ENCODE measurements around the gene CAPS. TPM values are rescaled to one million over a fixed set of nuclear protein-coding genes. Genes with fewer than 3 reads are reported as not detected.

CAPS gene
- polyA plus RNA-seq, 2 donors, result 8.0 to 18.7 TPM

DNA sequence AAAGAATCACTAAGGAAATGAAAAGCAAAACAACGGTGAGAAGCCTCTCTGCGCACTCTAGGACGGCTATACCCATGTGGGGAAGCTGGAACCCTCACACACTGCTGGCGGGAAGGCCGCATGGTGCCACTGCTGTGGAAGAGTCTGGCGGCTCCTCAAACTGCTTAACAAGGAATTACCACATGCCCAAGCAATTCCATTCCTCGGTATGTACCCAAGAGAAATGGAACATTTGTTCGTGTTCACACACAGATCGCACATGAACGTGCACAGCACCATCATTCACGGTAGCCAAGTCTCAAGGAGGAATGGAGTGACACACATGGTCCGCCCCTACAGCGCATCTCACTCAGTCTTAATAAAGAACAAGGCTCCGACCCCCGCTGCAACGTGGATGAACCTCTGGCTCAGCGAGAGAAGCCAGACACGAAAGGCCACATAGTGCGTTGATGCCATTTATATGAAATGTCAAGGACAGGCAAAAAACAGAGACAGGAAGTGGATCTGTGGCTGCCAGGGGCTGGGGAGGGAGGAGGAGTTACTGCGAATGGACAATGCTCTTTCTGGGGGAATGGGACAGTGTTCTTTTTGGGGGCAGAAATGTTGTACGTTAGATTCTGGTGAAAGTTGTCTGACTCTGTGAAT is 7.6 kb downstream of the CAPS start:
- Histone ChIP-seq H3K4me3 (ENCODE audit: low read depth in 1 of 2, low read length in 2 of 2) (no peak overlapping the region), H3K27ac (ENCODE audit: low read depth in 2 of 2, low read length in 1 of 2) (no peak overlapping the region), H3K9me3 (ENCODE audit: control insufficient read depth in 2 of 2, insufficient read depth in 1 of 2, low read depth in 1 of 2, low read length in 1 of 2) (no peaks in the 10 kb centered on the region), H3K27me3 (ENCODE audit: control insufficient read depth in 1 of 2, insufficient read depth in 2 of 2, low read length in 2 of 2) (no peaks in the 10 kb centered on the region), H3K4me1 (ENCODE audit: control insufficient read depth in 2 of 2, insufficient read depth in 2 of 2, low read length in 1 of 2) (peaks cover 0 to 2% of the 10 kb centered on the region in 2 donors), H3K36me3 (ENCODE audit: control insufficient read depth in 2 of 2, insufficient read depth in 2 of 2, low read length in 1 of 2) (peaks cover 6 to 64% of the 10 kb centered on the region in 2 donors)
- WGBS, 2 donors, result 89% methylated on average over 21 of the region's 21 CpGs

DNA sequence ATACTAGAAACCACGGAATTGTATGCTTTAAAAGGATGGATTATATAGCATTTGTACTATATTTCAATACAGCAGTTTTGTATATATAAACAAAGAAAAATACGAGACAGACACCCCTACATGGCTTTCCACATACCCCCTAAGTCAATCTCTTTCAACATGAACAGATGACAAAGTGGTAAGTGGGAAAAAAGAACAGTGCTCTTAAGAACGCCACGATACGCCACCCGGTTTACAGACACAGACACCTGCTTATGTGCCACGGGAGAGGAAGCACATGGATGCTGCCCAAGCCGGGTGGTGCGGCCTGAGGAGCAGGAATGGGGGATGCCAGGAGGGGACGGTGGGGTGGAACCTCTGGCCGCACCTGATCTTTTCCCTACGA is 8.1 kb downstream of the CAPS start:
- H3K27me3 ChIP-seq (ENCODE audit: control insufficient read depth in 1 of 2, insufficient read depth in 2 of 2, low read length in 2 of 2), result no peaks in the 10 kb centered on the region
- H3K4me3 ChIP-seq (ENCODE audit: low read depth in 1 of 2, low read length in 2 of 2), result no peak overlapping the region
- H3K9me3 ChIP-seq (ENCODE audit: control insufficient read depth in 2 of 2, insufficient read depth in 1 of 2, low read depth in 1 of 2, low read length in 1 of 2), result no peaks in the 10 kb centered on the region
- H3K36me3 ChIP-seq (ENCODE audit: control insufficient read depth in 2 of 2, insufficient read depth in 2 of 2, low read length in 1 of 2), result peaks cover 5 to 65% of the 10 kb centered on the region in 2 donors
- no peak overlapping the region for H3K27ac ChIP-seq (ENCODE audit: low read depth in 2 of 2, low read length in 1 of 2)
- 90 to 93% methylated on average over 12 of the region's 12 CpGs for WGBS, 2 donors
- H3K4me1 ChIP-seq (ENCODE audit: control insufficient read depth in 2 of 2, insufficient read depth in 2 of 2, low read length in 1 of 2), result peaks cover 0 to 2% of the 10 kb centered on the region in 2 donors

DNA sequence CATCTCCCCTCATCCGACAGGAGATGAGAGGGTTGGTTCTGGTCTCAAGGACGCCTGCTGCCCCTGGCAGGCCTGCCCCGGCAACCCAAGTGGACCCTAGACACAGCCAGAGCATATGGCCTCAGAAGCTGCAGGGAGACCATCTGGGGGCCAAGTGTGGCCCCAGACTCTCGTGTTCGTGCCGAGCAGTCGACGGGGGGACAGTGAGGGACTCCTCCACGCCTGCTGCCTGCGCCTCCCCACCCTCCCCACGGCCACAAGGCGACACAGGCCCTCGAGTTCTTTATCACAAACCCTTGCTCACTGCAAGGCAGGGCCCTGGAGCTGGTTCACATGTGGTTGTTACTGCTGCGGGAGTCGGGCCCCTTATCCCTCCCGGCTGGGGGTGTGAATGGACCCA is 9.3 kb downstream of the CAPS start:
- Histone ChIP-seq H3K4me3 (ENCODE audit: low read depth in 1 of 2, low read length in 2 of 2) (no peak overlapping the region), H3K27me3 (ENCODE audit: control insufficient read depth in 1 of 2, insufficient read depth in 2 of 2, low read length in 2 of 2) (no peaks in the 10 kb centered on the region), H3K36me3 (ENCODE audit: control insufficient read depth in 2 of 2, insufficient read depth in 2 of 2, low read length in 1 of 2) (peaks cover 5 to 63% of the 10 kb centered on the region in 2 donors), H3K4me1 (ENCODE audit: control insufficient read depth in 2 of 2, insufficient read depth in 2 of 2, low read length in 1 of 2) (peaks cover 0 to 2% of the 10 kb centered on the region in 2 donors), H3K27ac (ENCODE audit: low read depth in 2 of 2, low read length in 1 of 2) (no peak overlapping the region), H3K9me3 (ENCODE audit: control insufficient read depth in 2 of 2, insufficient read depth in 1 of 2, low read depth in 1 of 2, low read length in 1 of 2) (no peaks in the 10 kb centered on the region)
- WGBS, 2 donors, result 94 to 96% methylated on average over 15 to 16 of the region's 16 CpGs

DNA sequence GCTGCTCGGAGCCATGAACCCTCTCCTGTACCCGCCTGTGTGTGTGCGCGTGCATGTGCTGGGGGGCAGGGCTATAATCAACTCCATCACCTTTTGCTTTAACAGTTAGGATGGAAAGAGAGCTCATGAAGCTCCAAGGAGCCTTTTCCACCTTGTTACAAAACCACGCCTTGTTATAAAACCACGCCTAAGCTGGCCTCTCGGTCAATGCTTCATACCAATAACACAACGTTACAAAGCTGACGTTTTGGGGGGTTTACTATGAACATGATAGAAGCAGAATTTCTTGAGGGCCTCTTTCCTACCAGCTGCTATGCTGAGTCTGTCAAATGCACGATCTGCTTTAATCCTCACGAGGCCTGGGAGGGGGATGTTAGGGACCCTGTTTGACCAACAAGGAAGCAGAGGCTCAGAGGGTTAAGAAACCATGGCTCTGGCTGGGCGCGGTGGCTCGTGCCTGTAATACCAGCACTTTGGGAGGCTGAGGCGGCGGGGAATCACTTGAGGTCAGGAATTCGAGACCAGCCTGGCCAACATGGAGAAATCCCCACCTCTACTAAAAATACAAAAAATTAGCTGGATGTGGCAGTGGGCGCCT is 11.9 kb downstream of the CAPS start:
- H3K36me3 ChIP-seq (ENCODE audit: control insufficient read depth in 2 of 2, insufficient read depth in 2 of 2, low read length in 1 of 2), result peaks cover 5 to 59% of the 10 kb centered on the region in 2 donors
- peaks cover 0 to 2% of the 10 kb centered on the region in 2 donors for H3K4me1 ChIP-seq (ENCODE audit: control insufficient read depth in 2 of 2, insufficient read depth in 2 of 2, low read length in 1 of 2)
- H3K9me3 ChIP-seq (ENCODE audit: control insufficient read depth in 2 of 2, insufficient read depth in 1 of 2, low read depth in 1 of 2, low read length in 1 of 2), result no peaks in the 10 kb centered on the region
- WGBS, 2 donors, result 84 to 87% methylated on average over 18 of the region's 18 CpGs
- H3K4me3 ChIP-seq (ENCODE audit: low read depth in 1 of 2, low read length in 2 of 2), result no peak overlapping the region
- H3K27me3 ChIP-seq (ENCODE audit: control insufficient read depth in 1 of 2, insufficient read depth in 2 of 2, low read length in 2 of 2), result no peaks in the 10 kb centered on the region
- H3K27ac ChIP-seq (ENCODE audit: low read depth in 2 of 2, low read length in 1 of 2), result peak overlapping the region; percentile 22 to 32

DNA sequence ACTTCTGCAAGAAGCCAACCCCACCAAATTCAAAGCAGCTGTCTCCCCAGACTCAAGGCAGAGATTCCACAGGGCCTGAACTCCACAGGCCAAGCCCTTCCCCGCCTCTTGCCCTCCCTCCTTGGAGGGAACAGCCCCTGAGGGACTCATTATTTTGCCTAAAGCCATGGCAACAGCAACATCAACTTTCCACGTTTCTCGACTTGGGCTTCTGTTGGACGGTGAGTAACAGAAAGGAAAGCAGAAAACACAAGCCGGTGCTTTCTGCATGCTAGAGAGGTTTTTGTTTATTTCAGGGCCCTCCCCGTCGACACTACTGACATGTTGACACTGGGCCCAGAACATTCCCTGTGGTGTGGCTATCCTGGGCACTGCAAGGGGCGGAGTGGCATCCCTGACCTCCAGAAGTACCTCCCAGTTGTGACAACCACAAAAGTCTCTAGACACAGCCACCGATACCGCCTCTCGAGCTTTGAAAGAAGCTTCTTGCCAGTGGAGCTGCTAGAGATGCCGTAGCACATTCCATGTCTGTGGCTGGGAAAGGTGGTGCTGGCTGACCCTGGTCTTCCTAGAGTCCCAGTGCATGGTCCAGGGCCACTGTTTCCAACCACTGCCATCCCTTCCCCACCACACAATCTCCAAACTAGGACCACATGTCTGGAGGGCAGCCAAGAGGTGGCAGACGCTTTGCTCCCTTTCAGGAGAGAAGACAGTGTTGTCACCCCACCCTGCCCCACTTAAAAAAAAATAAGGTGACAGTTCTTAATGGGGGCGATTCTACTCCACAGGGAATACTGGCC is 12.8 kb downstream of the CAPS start:
- 61 to 62% methylated on average over 14 of the region's 14 CpGs for WGBS, 2 donors

DNA sequence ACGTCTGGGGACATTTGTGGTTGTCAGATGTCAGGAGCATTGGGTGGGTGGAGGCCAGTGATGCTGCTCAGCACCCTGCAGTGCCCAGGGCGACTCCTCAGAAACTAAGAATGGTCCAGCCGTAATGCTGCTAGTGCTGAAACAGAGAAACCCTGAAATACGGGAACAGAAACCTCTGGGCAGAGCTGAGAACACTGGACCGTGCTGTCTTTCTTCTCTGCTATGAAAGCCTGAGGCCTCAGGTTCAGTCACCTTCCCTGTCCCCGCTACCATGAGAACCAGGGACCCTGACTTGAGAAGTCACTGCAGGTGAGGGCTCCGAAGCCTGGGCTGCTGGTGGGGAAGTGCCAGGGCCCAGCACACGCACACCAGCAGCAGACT is 13.4 kb downstream of the CAPS start:
- Histone ChIP-seq H3K4me1 (ENCODE audit: control insufficient read depth in 2 of 2, insufficient read depth in 2 of 2, low read length in 1 of 2) (peaks cover 0 to 2% of the 10 kb centered on the region in 2 donors), H3K36me3 (ENCODE audit: control insufficient read depth in 2 of 2, insufficient read depth in 2 of 2, low read length in 1 of 2) (peaks cover 11 to 57% of the 10 kb centered on the region in 2 donors), H3K4me3 (ENCODE audit: low read depth in 1 of 2, low read length in 2 of 2) (no peak overlapping the region), H3K27ac (ENCODE audit: low read depth in 2 of 2, low read length in 1 of 2) (peak overlapping the region; percentile 26 to 66), H3K9me3 (ENCODE audit: control insufficient read depth in 2 of 2, insufficient read depth in 1 of 2, low read depth in 1 of 2, low read length in 1 of 2) (no peaks in the 10 kb centered on the region), H3K27me3 (ENCODE audit: control insufficient read depth in 1 of 2, insufficient read depth in 2 of 2, low read length in 2 of 2) (no peaks in the 10 kb centered on the region)
- WGBS, 2 donors, result 80 to 82% methylated on average over 8 of the region's 8 CpGs

More for the DNA sequence above, 12.8 kb downstream of the CAPS start:
- no peak overlapping the region for H3K4me3 ChIP-seq (ENCODE audit: low read depth in 1 of 2, low read length in 2 of 2)
- H3K27me3 ChIP-seq (ENCODE audit: control insufficient read depth in 1 of 2, insufficient read depth in 2 of 2, low read length in 2 of 2), result no peaks in the 10 kb centered on the region
- H3K36me3 ChIP-seq (ENCODE audit: control insufficient read depth in 2 of 2, insufficient read depth in 2 of 2, low read length in 1 of 2), result peaks cover 8 to 57% of the 10 kb centered on the region in 2 donors
- no peaks in the 10 kb centered on the region for H3K9me3 ChIP-seq (ENCODE audit: control insufficient read depth in 2 of 2, insufficient read depth in 1 of 2, low read depth in 1 of 2, low read length in 1 of 2)
- peak overlapping the region; percentile 26 to 66 for H3K27ac ChIP-seq (ENCODE audit: low read depth in 2 of 2, low read length in 1 of 2)
- H3K4me1 ChIP-seq (ENCODE audit: control insufficient read depth in 2 of 2, insufficient read depth in 2 of 2, low read length in 1 of 2), result peaks cover 0 to 2% of the 10 kb centered on the region in 2 donors

DNA sequence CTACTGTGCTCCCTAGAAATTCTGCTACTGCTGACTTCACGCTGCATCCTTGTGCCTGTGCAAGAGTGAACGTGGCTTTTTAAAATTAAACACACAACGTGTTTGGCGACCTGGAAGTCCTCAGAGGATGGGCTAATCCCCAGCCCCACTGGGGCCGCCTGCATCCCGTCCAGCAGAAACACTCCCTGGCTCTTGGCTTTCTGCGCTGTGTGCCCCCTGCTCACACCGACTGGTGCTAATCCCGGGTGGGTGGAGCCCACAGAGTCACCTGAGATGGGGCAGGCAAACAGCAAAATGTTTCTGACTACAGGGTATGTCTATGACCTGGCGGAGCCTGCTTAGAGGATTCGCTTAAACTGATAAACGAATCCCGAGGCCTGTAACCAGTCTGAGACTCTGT is 15.1 kb downstream of the CAPS start:
- Histone ChIP-seq H3K4me1 (ENCODE audit: control insufficient read depth in 2 of 2, insufficient read depth in 2 of 2, low read length in 1 of 2) (peaks cover 2 to 4% of the 10 kb centered on the region in 2 donors), H3K4me3 (ENCODE audit: low read depth in 1 of 2, low read length in 2 of 2) (no peak overlapping the region), H3K36me3 (ENCODE audit: control insufficient read depth in 2 of 2, insufficient read depth in 2 of 2, low read length in 1 of 2) (peaks cover 12 to 51% of the 10 kb centered on the region in 2 donors), H3K27ac (ENCODE audit: low read depth in 2 of 2, low read length in 1 of 2) (no peak overlapping the region), H3K9me3 (ENCODE audit: control insufficient read depth in 2 of 2, insufficient read depth in 1 of 2, low read depth in 1 of 2, low read length in 1 of 2) (no peaks in the 10 kb centered on the region), H3K27me3 (ENCODE audit: control insufficient read depth in 1 of 2, insufficient read depth in 2 of 2, low read length in 2 of 2) (no peaks in the 10 kb centered on the region)
- WGBS, 2 donors, result 85 to 86% methylated on average over 13 of the region's 13 CpGs

DNA sequence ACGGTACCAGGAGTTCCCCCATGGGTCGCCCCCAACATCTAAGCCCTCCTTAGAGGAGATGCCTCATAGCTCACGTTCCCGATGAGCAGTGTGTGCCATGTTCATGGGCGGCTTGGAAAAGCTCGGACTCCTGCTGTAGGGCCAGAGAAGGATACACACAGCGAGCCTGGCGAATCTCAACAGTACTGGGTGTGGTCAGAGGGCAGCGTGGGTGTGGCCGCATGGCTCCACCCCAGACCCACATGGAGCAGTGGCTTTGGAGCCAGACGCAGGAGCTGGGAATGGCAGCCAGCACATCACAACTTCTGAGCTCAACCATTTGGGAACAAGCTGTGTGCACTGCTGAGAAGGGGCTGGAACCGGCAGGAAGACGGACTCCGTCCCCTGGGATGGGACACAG is 15.6 kb downstream of the CAPS start:
- Histone ChIP-seq H3K9me3 (ENCODE audit: control insufficient read depth in 2 of 2, insufficient read depth in 1 of 2, low read depth in 1 of 2, low read length in 1 of 2) (no peaks in the 10 kb centered on the region), H3K4me3 (ENCODE audit: low read depth in 1 of 2, low read length in 2 of 2) (no peak overlapping the region), H3K27ac (ENCODE audit: low read depth in 2 of 2, low read length in 1 of 2) (no peak overlapping the region), H3K36me3 (ENCODE audit: control insufficient read depth in 2 of 2, insufficient read depth in 2 of 2, low read length in 1 of 2) (peaks cover 10 to 47% of the 10 kb centered on the region in 2 donors), H3K27me3 (ENCODE audit: control insufficient read depth in 1 of 2, insufficient read depth in 2 of 2, low read length in 2 of 2) (no peaks in the 10 kb centered on the region), H3K4me1 (ENCODE audit: control insufficient read depth in 2 of 2, insufficient read depth in 2 of 2, low read length in 1 of 2) (peaks cover 2 to 4% of the 10 kb centered on the region in 2 donors)
- WGBS, 2 donors, result 81 to 82% methylated on average over 14 of the region's 14 CpGs

DNA sequence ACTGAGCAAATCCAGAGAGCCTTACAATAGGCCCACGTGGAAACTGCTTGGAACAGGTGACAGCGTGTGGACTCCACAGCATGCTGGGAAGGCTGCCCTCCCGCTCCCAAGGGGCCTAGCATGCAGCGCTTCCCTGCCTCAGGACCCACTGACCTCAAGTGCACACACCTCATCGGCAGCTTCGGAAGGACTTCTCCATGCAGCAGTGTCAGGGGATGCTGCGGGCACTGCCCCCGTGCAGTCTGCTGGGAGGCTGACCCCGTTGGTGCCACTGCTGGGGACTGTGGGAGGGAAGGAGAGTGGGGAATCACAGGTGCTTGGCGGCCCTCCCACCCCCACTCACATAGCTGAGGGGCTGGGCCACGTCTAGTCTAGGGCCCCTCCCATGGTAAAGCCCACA is 17.2 kb downstream of the CAPS start:
- H3K4me1 ChIP-seq (ENCODE audit: control insufficient read depth in 2 of 2, insufficient read depth in 2 of 2, low read length in 1 of 2), result peaks cover 0 to 4% of the 10 kb centered on the region in 2 donors
- peaks cover 16 to 44% of the 10 kb centered on the region in 2 donors for H3K36me3 ChIP-seq (ENCODE audit: control insufficient read depth in 2 of 2, insufficient read depth in 2 of 2, low read length in 1 of 2)
- H3K27ac ChIP-seq (ENCODE audit: low read depth in 2 of 2, low read length in 1 of 2), result no peak overlapping the region
- WGBS, 2 donors, result 88 to 92% methylated on average over 11 of the region's 11 CpGs
- H3K4me3 ChIP-seq (ENCODE audit: low read depth in 1 of 2, low read length in 2 of 2), result no peak overlapping the region
- H3K9me3 ChIP-seq (ENCODE audit: control insufficient read depth in 2 of 2, insufficient read depth in 1 of 2, low read depth in 1 of 2, low read length in 1 of 2), result no peaks in the 10 kb centered on the region
- no peaks in the 10 kb centered on the region for H3K27me3 ChIP-seq (ENCODE audit: control insufficient read depth in 1 of 2, insufficient read depth in 2 of 2, low read length in 2 of 2)
